ENCODE results near the gene OPN3.

Gene OPN3

GRCh38 chr1:241675983-241676382, 35.8 kb upstream of the OPN3 start:
- Histone ChIP-seq H3K4me3 (ENCODE audit: low read depth, low read length) (no peak overlapping the region), H3K4me1 (ENCODE audit: control insufficient read depth, insufficient read depth, low read length) (peaks cover 4% of the 10 kb centered on the region), H3K36me3 (ENCODE audit: control insufficient read depth in 2 of 2, insufficient read depth in 1 of 2, low read length in 2 of 2) (no peaks in the 10 kb centered on the region), H3K27ac (ENCODE audit: extremely low read depth, low read depth, low read length) (no peak overlapping the region), H3K9me3 (ENCODE audit: control insufficient read depth, insufficient read depth, low read depth, low read length) (no peaks in the 10 kb centered on the region)
- CTCF ChIA-PET, result interaction anchor here (0.8 to 1.1 kb wide), 2 partner anchors 8 to 42 kb away, joined by 3 read pairs; no protein-coding TSS in a partner anchor
- no peak for TF ChIP-seq GLIS2 (tag by site-specific recombination; IDR thresholded peaks at IDR 0.05)
- TF ChIP-seq ZNF140 (tag by site-specific recombination; IDR thresholded peaks at IDR 0.05), result no peak
- TF ChIP-seq ZNF629 (tag by site-specific recombination; IDR thresholded peaks at IDR 0.05), result no peak
- TF ChIP-seq HIC1 (tag by site-specific recombination; IDR thresholded peaks at IDR 0.05), result no peak
- TF ChIP-seq ZFHX2 (tag by site-specific recombination; conservative IDR thresholded peaks at IDR 0.05), result peak; percentile 86
- TF ChIP-seq ZNF37A (tag by site-specific recombination; IDR thresholded peaks at IDR 0.05), result no peak
- no peak for TF ChIP-seq ZNF404 (tag by site-specific recombination; IDR thresholded peaks at IDR 0.05)
- TF ChIP-seq ZNF701 (tag by site-specific recombination; IDR thresholded peaks at IDR 0.05), result no peak
- TF ChIP-seq ZNF645 (tag by site-specific recombination; IDR thresholded peaks at IDR 0.05), result no peak
- no peak for TF ChIP-seq ZBTB48 (tag by site-specific recombination; IDR thresholded peaks at IDR 0.05)
- no peak for TF ChIP-seq ZNF596 (tag by site-specific recombination; IDR thresholded peaks at IDR 0.05)
- peak; percentile 82 for TF ChIP-seq EGR2 (tag by site-specific recombination; IDR thresholded peaks at IDR 0.05; ENCODE audit: low read depth)
- no peak for TF ChIP-seq ZNF19 (tag by site-specific recombination; IDR thresholded peaks at IDR 0.05; ENCODE audit: low read depth)
- POLR2A ChIA-PET, result no interaction called here

GRCh38 chr1:241674805-241675384, 34.7 kb upstream of the OPN3 start:
- Histone ChIP-seq H3K4me3 (ENCODE audit: low read depth, low read length) (no peak overlapping the region), H3K4me1 (ENCODE audit: control insufficient read depth, insufficient read depth, low read length) (peaks cover 4% of the 10 kb centered on the region), H3K9me3 (ENCODE audit: control insufficient read depth, insufficient read depth, low read depth, low read length) (no peaks in the 10 kb centered on the region), H3K36me3 (ENCODE audit: control insufficient read depth in 2 of 2, insufficient read depth in 1 of 2, low read length in 2 of 2) (no peaks in the 10 kb centered on the region), H3K27ac (ENCODE audit: extremely low read depth, low read depth, low read length) (no peak overlapping the region)
- ChIA-PET POLR2A (no interaction called here), CTCF (interaction anchor here (0.7 kb wide), 1 partner anchor 49 kb away, joined by 3 read pairs; no protein-coding TSS in a partner anchor)
- TF ChIP-seq KLF17 (tag by site-specific recombination; IDR thresholded peaks at IDR 0.05) (no peak), ZBTB21 (tag by site-specific recombination; IDR thresholded peaks at IDR 0.05) (no peak), ZNF366 (tag by site-specific recombination; conservative IDR thresholded peaks at IDR 0.05) (peak; percentile 83), ZNF473 (tag by site-specific recombination; IDR thresholded peaks at IDR 0.05) (no peak), SCRT1 (tag by site-specific recombination; IDR thresholded peaks at IDR 0.05; ENCODE audit: borderline replicate concordance) (no peak), ZNF169 (tag by site-specific recombination; IDR thresholded peaks at IDR 0.05) (no peak), ZNF629 (tag by site-specific recombination; IDR thresholded peaks at IDR 0.05) (no peak)

- CTCF ChIA-PET, result interaction anchor here (0.9 kb wide), 1 partner anchor 162 kb away, joined by 5 read pairs; no protein-coding TSS in a partner anchor
- H3K36me3 ChIP-seq (ENCODE audit: control insufficient read depth in 2 of 2, insufficient read depth in 1 of 2, low read length in 2 of 2), result no peaks in the 10 kb centered on the region
- TF ChIP-seq ZNF248 (tag by site-specific recombination; IDR thresholded peaks at IDR 0.05) (no peak), ZNF530 (tag by site-specific recombination; IDR thresholded peaks at IDR 0.05; ENCODE audit: low read depth) (no peak), PRDM4 (tag by site-specific recombination; IDR thresholded peaks at IDR 0.05) (no peak)
- H3K4me1 ChIP-seq (ENCODE audit: control insufficient read depth, insufficient read depth, low read length), result no peaks in the 10 kb centered on the region
- POLR2A ChIA-PET, result no interaction called here
- H3K27ac ChIP-seq (ENCODE audit: extremely low read depth, low read depth, low read length), result no peak overlapping the region
- no peaks in the 10 kb centered on the region for H3K9me3 ChIP-seq (ENCODE audit: control insufficient read depth, insufficient read depth, low read depth, low read length)
- no peak overlapping the region for H3K4me3 ChIP-seq (ENCODE audit: low read depth, low read length)
Observed at GRCh38 chr1:241672301-241672700, 32.1 kb upstream of the OPN3 start.

Measured in HEK293 (cell line).